B cell (primary cell): ENCODE results near the gene STC2. TPM values are rescaled to one million over a fixed set of nuclear protein-coding genes. Genes with fewer than 3 reads are reported as not detected.

Experiments
- ATAC-seq: fragments of 200-7000 bp; cut with Tn5 transposase; one replicate; pipeline ENCODE4 v1.10.0; 2021; ENCODE audit warnings: low read depth, mild to moderate bottlenecking, moderate number of reproducible peaks, moderate library complexity
- CTCF ChIA-PET: fragments of 350-600 bp; sonication (Branson Sonifier 250); formaldehyde crosslinking; loops from one replicate; lab custom pipeline; 2021; ENCODE audit warnings: antibody characterized with exemption, inconsistent platforms; lab: Charles Lee
- POLR2A ChIA-PET: fragments of 350-600 bp; sonication (Branson Sonifier 250); formaldehyde crosslinking; loops from one replicate; lab custom pipeline; 2021; ENCODE audit warnings: antibody characterized with exemption; lab: Charles Lee
- DNase-seq: peaks from one replicate; pipeline ENCODE4 v3.0.0; 2013
- H2AFZ ChIP-seq: 2 replicates; pipeline ENCODE4 v1.6.1; 2012; ENCODE audit warnings: mild to moderate bottlenecking, low read depth, low read length; ENCODE audit not compliant: insufficient read depth, poor library complexity, severe bottlenecking
- H3K27ac ChIP-seq, 2 donors: 1 replicate in 1 of 2; 2 replicates in 1 of 2; pipeline ENCODE4 v1.5.1; 2012 to 2013; ENCODE audit warnings: low read length in 2 of 2, mild to moderate bottlenecking in 2 of 2, moderate library complexity in 1 of 2
- H3K27me3 ChIP-seq, 4 experiments: fragments of 200-600 bp in 1 of 4; sonication (generic) in 1 of 4; replicated peaks in 1 of 4; 1 replicate in 2 of 4; 2 replicates in 2 of 4; pipeline versions ENCODE4 v1.6.1 to v1.7.0; 2013 to 2016; ENCODE audit warnings: low read length in 3 of 4, mild to moderate bottlenecking in 2 of 4, mixed read lengths in 1 of 4, moderate library complexity in 1 of 4; ENCODE audit not compliant: insufficient read depth in 4 of 4, control insufficient read depth in 3 of 4; ENCODE audit errors: control extremely low read depth in 1 of 4
- H3K36me3 ChIP-seq, 2 experiments: replicated peaks in 1 of 2; 1 replicate in 1 of 2; 2 replicates in 1 of 2; pipeline versions ENCODE4 v1.6.1 to v1.7.1; 2013; ENCODE audit warnings: low read length in 1 of 2; ENCODE audit not compliant: insufficient read depth in 2 of 2, control insufficient read depth in 1 of 2; ENCODE audit errors: control extremely low read depth in 1 of 2, extremely low read depth in 1 of 2
- H3K4me1 ChIP-seq, 2 donors: fragments of 200-600 bp in 1 of 2; sonication (generic) in 1 of 2; 1 replicate in 1 of 2; 2 replicates in 1 of 2; pipeline versions ENCODE4 v1.5.1 to v1.6.1; 2013 to 2017; ENCODE audit warnings: low read length in 2 of 2; ENCODE audit not compliant: control insufficient read depth in 2 of 2, insufficient read depth in 2 of 2
- H3K4me2 ChIP-seq: replicated peaks from 2 replicates; pipeline ENCODE3; 2012; ENCODE audit warnings: mild to moderate bottlenecking, low read depth, low read length; ENCODE audit not compliant: poor library complexity, severe bottlenecking
- H3K4me3 ChIP-seq, 5 experiments: fragments of 200-600 bp in 1 of 5; sonication (generic) in 1 of 5; 1 replicate in 3 of 5; 2 replicates in 2 of 5; pipeline versions ENCODE4 v1.5.1 to v1.7.0; 2011 to 2016; ENCODE audit warnings: low read length in 4 of 5, mild to moderate bottlenecking in 4 of 5, low read depth in 2 of 5, control low read depth in 1 of 5, moderate library complexity in 1 of 5; ENCODE audit not compliant: insufficient read depth in 1 of 5; ENCODE audit errors: control extremely low read depth in 1 of 5, extremely low read depth in 1 of 5
- H3K79me2 ChIP-seq: fragments of 200-600 bp; sonication (generic); one replicate; pipeline ENCODE4 v1.6.0; 2016; ENCODE audit warnings: low read length; ENCODE audit not compliant: control insufficient read depth, insufficient read depth
- H3K9ac ChIP-seq: fragments of 200-600 bp; sonication (generic); 2 replicates; pipeline ENCODE4 v1.6.1; 2017; ENCODE audit warnings: mild to moderate bottlenecking, low read length, moderate library complexity
- H3K9me3 ChIP-seq, 3 donors: one replicate each; pipeline versions ENCODE4 v1.6.1 to v1.7.1; 2013; ENCODE audit warnings: low read length in 2 of 3; ENCODE audit not compliant: control insufficient read depth in 2 of 3, insufficient read depth in 1 of 3; ENCODE audit errors: control extremely low read depth in 1 of 3
- H4K20me1 ChIP-seq: 2 replicates; pipeline ENCODE4 v1.6.0; 2012; ENCODE audit warnings: mild to moderate bottlenecking, low read length; ENCODE audit not compliant: insufficient read depth, control insufficient read depth, poor library complexity, severe bottlenecking
- H3K27ac Mint-ChIP-seq: one replicate; pipeline ENCODE4 v1.8.0; 2021; ENCODE audit warnings: mixed read lengths
- H3K27me3 Mint-ChIP-seq: one replicate; pipeline ENCODE4 v1.8.0; 2021; ENCODE audit warnings: mixed read lengths
- H3K4me1 Mint-ChIP-seq: one replicate; pipeline ENCODE4 v1.8.0; 2021; ENCODE audit warnings: mixed read lengths
- H3K4me3 Mint-ChIP-seq: one replicate; pipeline ENCODE4 v1.8.0; 2021; ENCODE audit warnings: mixed read lengths
- H3K9me3 Mint-ChIP-seq: one replicate; pipeline ENCODE4 v1.8.0; 2022; ENCODE audit warnings: mixed read lengths; ENCODE audit not compliant: insufficient read depth
- CTCF ChIP-seq: fragments of 200-600 bp; IDR thresholded peaks from one replicate; pipeline ENCODE4 v1.8.0; 2022; ENCODE audit warnings: antibody characterized with exemption, mild to moderate bottlenecking
- EZH2 ChIP-seq: IDR thresholded peaks from 2 replicates; pipeline ENCODE4 v1.6.1; 2012; ENCODE audit warnings: borderline replicate concordance, low read depth, mild to moderate bottlenecking, moderate library complexity, low read length; ENCODE audit not compliant: insufficient read depth, poor library complexity, severe bottlenecking
- WGBS: methylation state at CpG from one replicate; pipeline ENCODE4 v1.1.5; 2013; ENCODE audit warnings: missing lambda C conversion rate; ENCODE audit not compliant: insufficient coverage; 5-methylcytosine and 5-hydroxymethylcytosine counted together
- intact Hi-C: fragments of 100-400 bp; cut with micrococcal nuclease; formaldehyde crosslinking; loops from one replicate; pipeline ENCODE4 v1.10.0; 2022
- polyA plus RNA-seq: library from polyadenylated mRNA; depleted of rRNA; stranded (reverse); fragments of >200 nt; gene quantifications from 2 replicates; pipeline ENCODE4 v1.2.3, GENCODE V29; 2012
- total RNA-seq, 2 donors: library from RNA; stranded (reverse); fragments of 120-200 nt in 1 of 2; gene quantifications; 1 replicate in 1 of 2; 2 replicates in 1 of 2; pipeline versions ENCODE4 v1.2.3 to v1.2.4, GENCODE V29; 2013 to 2022

STC2 gene
- total and polyA plus RNA-seq, 2 donors (not counting 1 experiment from before 2014, with no cell fraction given) = not detected

DNA sequence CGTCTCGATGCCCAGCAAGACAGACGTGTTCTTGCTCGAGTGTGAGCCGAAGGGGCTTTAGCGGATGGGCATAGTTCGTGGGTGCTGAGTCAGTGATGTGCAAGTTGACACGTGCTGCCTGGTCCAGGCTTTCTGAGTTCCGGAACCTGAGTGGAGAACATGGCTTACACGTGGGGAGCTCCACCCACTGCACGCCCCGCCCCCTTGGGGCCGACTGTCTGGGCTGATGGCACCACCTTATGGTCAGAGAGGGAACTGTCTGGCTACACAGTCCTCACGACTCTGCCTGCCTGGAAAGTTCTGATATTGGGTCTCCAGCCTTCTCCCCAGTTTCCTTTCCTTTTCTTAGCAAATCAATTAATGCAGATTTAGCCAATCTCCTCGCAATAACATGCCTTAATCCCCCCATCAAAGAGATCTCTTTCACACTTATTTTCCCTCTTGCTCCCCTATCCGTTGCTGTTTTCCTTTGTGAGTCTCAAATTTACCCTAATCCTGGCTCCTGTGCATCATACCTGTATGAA is 3.8 kb upstream of the STC2 start:
- H3K9ac ChIP-seq = no peak overlapping the region
- H3K9me3 ChIP-seq = peaks cover 0 to 30% (median 0%) of the 10 kb centered on the region in 3 donors
- H3K36me3 ChIP-seq = no peaks in the 10 kb centered on the region
- Mint-ChIP-seq H3K27me3 (peaks cover 65% of the 10 kb centered on the region), H3K4me1 (peaks cover 7% of the 10 kb centered on the region), H3K4me3 (no peak overlapping the region), H3K9me3 (peaks cover 2% of the 10 kb centered on the region), H3K27ac (no peak overlapping the region)
- H3K4me2 ChIP-seq = no peak overlapping the region
- intact Hi-C loops = no loop called here
- 36% methylated on average over 15 of the region's 16 CpGs for WGBS
- no peaks in the 10 kb centered on the region for H3K79me2 ChIP-seq
- peaks cover 0 to 47% (median 9%) of the 10 kb centered on the region in 4 experiments for H3K27me3 ChIP-seq
- H4K20me1 ChIP-seq = no peaks in the 10 kb centered on the region
- ATAC-seq (peak; percentile 58), DNase-seq (peak; percentile 51)
- CTCF ChIA-PET = no interaction called here
- no peak overlapping the region for H3K4me3 ChIP-seq
- POLR2A ChIA-PET = no interaction called here
- H2AFZ ChIP-seq = no peak overlapping the region
- no peak overlapping the region for H3K27ac ChIP-seq
- TF ChIP-seq CTCF (peak; percentile 42), EZH2 (no peak)
- peaks cover 4 to 14% of the 10 kb centered on the region in 2 donors for H3K4me1 ChIP-seq

- Histone ChIP-seq H3K4me2 (no peak overlapping the region), H2AFZ (no peak overlapping the region), H4K20me1 (no peaks in the 10 kb centered on the region), H3K9me3 (peaks cover 0 to 30% (median 0%) of the 10 kb centered on the region in 3 donors), H3K36me3 (no peaks in the 10 kb centered on the region), H3K9ac (no peak overlapping the region), H3K27me3 (peaks cover 0 to 52% (median 12%) of the 10 kb centered on the region in 4 experiments), H3K79me2 (no peaks in the 10 kb centered on the region), H3K27ac (no peak overlapping the region), H3K4me3 (no peak overlapping the region), H3K4me1 (peaks cover 7 to 14% of the 10 kb centered on the region in 2 donors)
- no peak for DNase-seq
- Mint-ChIP-seq H3K9me3 (peaks cover 2% of the 10 kb centered on the region), H3K27me3 (peaks cover 67% of the 10 kb centered on the region), H3K4me1 (peaks cover 7% of the 10 kb centered on the region), H3K4me3 (no peak overlapping the region), H3K27ac (no peak overlapping the region)
- WGBS = 94% methylated on average over 3 of the region's 4 CpGs
- CTCF ChIA-PET = no interaction called here
- no peak for ATAC-seq
- POLR2A ChIA-PET = no interaction called here
- TF ChIP-seq EZH2 (no peak), CTCF (no peak)
- intact Hi-C loops = no loop called here
Observed at GRCh38 chr5:173331287-173331686, 3.1 kb upstream of the STC2 start.
